VCaP (cell line): ENCODE measurements around the gene HSPA4.

ENCODE experiments used
- H3K27ac ChIP-seq: fragments of 450-650 bp; 2 replicates; pipeline ENCODE4 v1.5.1; 2017
- CTCF ChIP-seq: fragments of 450-650 bp; conservative IDR thresholded peaks from 2 replicates; pipeline ENCODE4 v1.5.1; 2017; ENCODE audit warnings: mild to moderate bottlenecking, moderate library complexity

The HSPA4 gene

GRCh38 chr5:133053448-133053847 lies 1.6 kb downstream of the HSPA4 start:
- peak overlapping the region; percentile 96 for H3K27ac ChIP-seq
- no peak for TF ChIP-seq CTCF

GRCh38 chr5:133054697-133055471 lies 3.1 kb downstream of the HSPA4 start:
- no peak for TF ChIP-seq CTCF
- H3K27ac ChIP-seq, result no peak overlapping the region

GRCh38 chr5:133056891-133057290 lies 5.1 kb downstream of the HSPA4 start:
- H3K27ac ChIP-seq, result no peak overlapping the region
- TF ChIP-seq CTCF, result no peak

- no peak overlapping the region for H3K27ac ChIP-seq
- TF ChIP-seq CTCF, result no peak
These were observed 7.8 kb downstream of the HSPA4 start for GRCh38 chr5:133059621-133060020.

GRCh38 chr5:133062276-133062675 lies 10.5 kb downstream of the HSPA4 start:
- TF ChIP-seq CTCF, result no peak
- H3K27ac ChIP-seq, result no peak overlapping the region

GRCh38 chr5:133063965-133064364 lies 12.2 kb downstream of the HSPA4 start:
- H3K27ac ChIP-seq, result no peak overlapping the region

GRCh38 chr5:133065471-133065870 lies 13.7 kb downstream of the HSPA4 start:
- H3K27ac ChIP-seq, result peak overlapping the region; percentile 30
- TF ChIP-seq CTCF, result no peak

More at GRCh38 chr5:133063965-133064364, 12.2 kb downstream of the HSPA4 start:
- TF ChIP-seq CTCF, result no peak
